Mesenchymal stem cell (in vitro differentiated cells and primary cell): ENCODE data around the gene ATP8A1.

ENCODE experiments used
- DNase-seq: peaks from one replicate; pipeline ENCODE4 v3.0.0-alpha.2; 2013
- H2AFZ ChIP-seq: one replicate; pipeline ENCODE4 v1.6.1; 2013; ENCODE audit warnings: low read depth, mild to moderate bottlenecking, control low read depth, inconsistent platforms, low read length, moderate library complexity
- H2AK5ac ChIP-seq: 2 replicates; pipeline ENCODE4 v1.6.1; 2013; ENCODE audit warnings: low read length, moderate library complexity, mild to moderate bottlenecking, inconsistent platforms; ENCODE audit not compliant: severe bottlenecking
- H2BK120ac ChIP-seq: one replicate; pipeline ENCODE4 v1.6.1; 2013; ENCODE audit warnings: low read depth, mild to moderate bottlenecking, inconsistent platforms, low read length, moderate library complexity
- H2BK12ac ChIP-seq, 2 experiments: one replicate each; pipeline ENCODE4 v1.6.1; 2013; ENCODE audit warnings: inconsistent platforms in 2 of 2, low read length in 2 of 2, mild to moderate bottlenecking in 2 of 2, moderate library complexity in 2 of 2, control low read depth in 1 of 2
- H2BK15ac ChIP-seq: one replicate; pipeline ENCODE4 v1.6.1; 2013; ENCODE audit warnings: mild to moderate bottlenecking, low read depth, inconsistent platforms; ENCODE audit not compliant: poor library complexity, severe bottlenecking
- H2BK5ac ChIP-seq: 2 replicates; pipeline ENCODE4 v1.6.1; 2013; ENCODE audit warnings: low read depth, mild to moderate bottlenecking, low read length, control low read depth, inconsistent platforms; ENCODE audit not compliant: poor library complexity, severe bottlenecking
- H3K14ac ChIP-seq, 2 experiments: one replicate each; pipeline ENCODE4 v1.6.1; 2013; ENCODE audit warnings: inconsistent platforms in 2 of 2, low read length in 2 of 2, control low read depth in 1 of 2, mild to moderate bottlenecking in 1 of 2, moderate library complexity in 1 of 2
- H3K18ac ChIP-seq, 2 experiments: one replicate each; pipeline ENCODE4 v1.6.1; 2013; ENCODE audit warnings: inconsistent platforms in 2 of 2, low read length in 2 of 2, control low read depth in 1 of 2, low read depth in 1 of 2, mild to moderate bottlenecking in 1 of 2
- H3K23ac ChIP-seq, 2 experiments: one replicate each; pipeline ENCODE4 v1.6.1; 2013; ENCODE audit warnings: inconsistent platforms in 2 of 2, low read length in 2 of 2, mild to moderate bottlenecking in 2 of 2, moderate library complexity in 2 of 2, control low read depth in 1 of 2
- H3K27ac ChIP-seq: 2 replicates; pipeline ENCODE4 v1.5.1; 2013; ENCODE audit warnings: mild to moderate bottlenecking, moderate library complexity, low read length, control low read depth, inconsistent platforms; ENCODE audit not compliant: poor library complexity, severe bottlenecking
- H3K27me3 ChIP-seq, 2 experiments: 2 replicates each; pipeline versions ENCODE4 v1.6.1 to v1.7.0; 2013; ENCODE audit warnings: low read length in 2 of 2, mild to moderate bottlenecking in 2 of 2, moderate library complexity in 2 of 2, control low read depth in 1 of 2, inconsistent platforms in 1 of 2; ENCODE audit not compliant: control insufficient read depth in 1 of 2, insufficient read depth in 1 of 2
- H3K36me3 ChIP-seq, 2 experiments: 2 replicates each; pipeline versions ENCODE4 v1.6.1 to v1.7.0; 2013; ENCODE audit warnings: low read length in 2 of 2, control low read depth in 1 of 2, inconsistent platforms in 1 of 2, low read depth in 1 of 2, mild to moderate bottlenecking in 1 of 2; ENCODE audit not compliant: insufficient read depth in 2 of 2, control insufficient read depth in 1 of 2
- H3K4ac ChIP-seq, 2 experiments: one replicate each; pipeline ENCODE4 v1.6.1; 2013; ENCODE audit warnings: inconsistent platforms in 2 of 2, low read length in 2 of 2, mild to moderate bottlenecking in 2 of 2, moderate library complexity in 2 of 2, control low read depth in 1 of 2, low read depth in 1 of 2
- H3K4me1 ChIP-seq: 2 replicates; pipeline ENCODE4 v1.6.1; 2013; ENCODE audit warnings: low read depth, low read length, control low read depth; ENCODE audit not compliant: control insufficient read depth, insufficient read depth
- H3K4me2 ChIP-seq: 2 replicates; pipeline ENCODE4 v1.6.1; 2013; ENCODE audit warnings: low read length, mild to moderate bottlenecking, inconsistent platforms; ENCODE audit not compliant: poor library complexity, severe bottlenecking
- H3K4me3 ChIP-seq, 2 experiments: 2 replicates each; pipeline versions ENCODE4 v1.5.1 to v1.7.0; 2013; ENCODE audit warnings: low read length in 2 of 2, mild to moderate bottlenecking in 2 of 2, control low read depth in 1 of 2, low read depth in 1 of 2; ENCODE audit not compliant: insufficient read depth in 1 of 2
- H3K79me1 ChIP-seq: replicated peaks from 2 replicates; pipeline ENCODE4 v1.6.1; 2013; ENCODE audit warnings: mild to moderate bottlenecking, control low read depth, low read length, inconsistent platforms; ENCODE audit not compliant: poor library complexity, severe bottlenecking
- H3K9ac ChIP-seq: 2 replicates; pipeline ENCODE4 v1.7.0; 2013; ENCODE audit warnings: mild to moderate bottlenecking, low read length, moderate library complexity
- H3K9me3 ChIP-seq: 2 replicates; pipeline ENCODE4 v1.7.0; 2013; ENCODE audit warnings: mild to moderate bottlenecking, low read length; ENCODE audit not compliant: control insufficient read depth
- H4K8ac ChIP-seq: one replicate; pipeline ENCODE4 v1.6.1; 2013; ENCODE audit warnings: inconsistent platforms, mild to moderate bottlenecking, low read length, moderate library complexity
- H4K91ac ChIP-seq: one replicate; pipeline ENCODE4 v1.6.1; 2013; ENCODE audit warnings: mild to moderate bottlenecking, low read length, inconsistent platforms
- WGBS: methylation state at CpG from one replicate; pipeline ENCODE4 v1.1.7; 2013; ENCODE audit warnings: mixed read lengths; 5-methylcytosine and 5-hydroxymethylcytosine counted together

Gene ATP8A1

DNA sequence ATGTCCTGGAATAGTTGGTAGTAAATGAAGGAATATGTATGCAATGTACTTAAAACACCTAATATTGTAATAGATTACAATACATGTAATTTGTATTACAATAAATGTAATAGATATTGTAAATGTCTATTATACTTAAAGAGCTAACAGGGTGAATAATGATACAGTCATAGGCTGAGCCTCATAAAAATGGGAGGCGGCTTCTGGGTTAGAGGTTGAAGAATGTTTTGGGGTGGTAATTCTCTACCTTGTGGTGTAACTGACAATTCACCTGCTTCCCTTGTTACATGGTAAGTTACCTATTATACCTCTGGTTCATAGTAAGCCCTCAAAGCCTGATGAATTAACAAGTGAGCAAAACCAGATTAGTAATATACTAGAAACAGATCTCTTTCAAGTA is 26.0 kb downstream of the ATP8A1 start:
- Histone ChIP-seq H2BK12ac (no peak overlapping the region), H2AK5ac (no peak overlapping the region), H3K9ac (no peak overlapping the region), H3K18ac (no peak overlapping the region), H3K36me3 (no peaks in the 10 kb centered on the region), H3K9me3 (no peaks in the 10 kb centered on the region), H3K4me2 (no peak overlapping the region), H3K4ac (no peak overlapping the region), H2BK5ac (no peak overlapping the region), H3K4me1 (no peaks in the 10 kb centered on the region), H2BK15ac (no peak overlapping the region), H3K27ac (no peak overlapping the region), H3K14ac (no peak overlapping the region), H3K27me3 (peaks cover 0 to 6% of the 10 kb centered on the region in 2 experiments), H3K4me3 (no peak overlapping the region), H3K23ac (no peak overlapping the region), H4K8ac (no peak overlapping the region), H4K91ac (no peak overlapping the region), H3K79me1 (no peaks in the 10 kb centered on the region), H2AFZ (no peak overlapping the region), H2BK120ac (no peak overlapping the region)
- no peak for DNase-seq
- 89% methylated on average over 1 of the region's 1 CpG for WGBS

DNA sequence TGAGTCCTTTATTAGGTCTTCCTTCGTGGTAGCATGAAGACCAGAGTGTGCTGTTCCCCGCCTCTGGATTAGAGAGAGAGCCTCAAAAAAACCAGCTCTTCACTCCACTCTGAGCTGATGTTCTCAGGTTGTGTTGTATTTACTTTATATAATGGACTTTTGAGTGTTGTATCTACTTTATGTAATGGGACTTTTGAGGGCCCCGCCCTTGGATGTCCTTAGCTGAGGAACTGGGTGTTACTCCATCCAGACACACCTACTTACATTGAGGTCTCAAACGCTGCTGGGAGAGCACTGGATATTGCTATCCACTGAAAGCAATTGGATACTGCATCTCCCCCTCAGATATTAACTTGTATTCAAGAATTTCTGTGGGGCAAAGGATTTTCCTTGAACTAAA is 28.2 kb downstream of the ATP8A1 start:
- H2AFZ ChIP-seq = no peak overlapping the region
- no peak overlapping the region for H3K9ac ChIP-seq
- no peak overlapping the region for H2BK15ac ChIP-seq
- H3K79me1 ChIP-seq = no peaks in the 10 kb centered on the region
- H2BK12ac ChIP-seq = no peak overlapping the region
- DNase-seq = no peak
- H3K18ac ChIP-seq = no peak overlapping the region
- H2BK5ac ChIP-seq = no peak overlapping the region
- H4K8ac ChIP-seq = no peak overlapping the region
- H3K4me1 ChIP-seq = no peaks in the 10 kb centered on the region
- H2BK120ac ChIP-seq = no peak overlapping the region
- H3K27me3 ChIP-seq = peaks cover 0 to 6% of the 10 kb centered on the region in 2 experiments
- no peak overlapping the region for H3K4me3 ChIP-seq
- no peak overlapping the region for H3K4ac ChIP-seq
- H3K4me2 ChIP-seq = no peak overlapping the region
- no peak overlapping the region for H2AK5ac ChIP-seq
- H3K27ac ChIP-seq = no peak overlapping the region
- H3K23ac ChIP-seq = no peak overlapping the region
- no peaks in the 10 kb centered on the region for H3K36me3 ChIP-seq
- H4K91ac ChIP-seq = no peak overlapping the region
- WGBS = 90% methylated on average over 3 of the region's 4 CpGs
- H3K14ac ChIP-seq = no peak overlapping the region
- no peaks in the 10 kb centered on the region for H3K9me3 ChIP-seq

DNA sequence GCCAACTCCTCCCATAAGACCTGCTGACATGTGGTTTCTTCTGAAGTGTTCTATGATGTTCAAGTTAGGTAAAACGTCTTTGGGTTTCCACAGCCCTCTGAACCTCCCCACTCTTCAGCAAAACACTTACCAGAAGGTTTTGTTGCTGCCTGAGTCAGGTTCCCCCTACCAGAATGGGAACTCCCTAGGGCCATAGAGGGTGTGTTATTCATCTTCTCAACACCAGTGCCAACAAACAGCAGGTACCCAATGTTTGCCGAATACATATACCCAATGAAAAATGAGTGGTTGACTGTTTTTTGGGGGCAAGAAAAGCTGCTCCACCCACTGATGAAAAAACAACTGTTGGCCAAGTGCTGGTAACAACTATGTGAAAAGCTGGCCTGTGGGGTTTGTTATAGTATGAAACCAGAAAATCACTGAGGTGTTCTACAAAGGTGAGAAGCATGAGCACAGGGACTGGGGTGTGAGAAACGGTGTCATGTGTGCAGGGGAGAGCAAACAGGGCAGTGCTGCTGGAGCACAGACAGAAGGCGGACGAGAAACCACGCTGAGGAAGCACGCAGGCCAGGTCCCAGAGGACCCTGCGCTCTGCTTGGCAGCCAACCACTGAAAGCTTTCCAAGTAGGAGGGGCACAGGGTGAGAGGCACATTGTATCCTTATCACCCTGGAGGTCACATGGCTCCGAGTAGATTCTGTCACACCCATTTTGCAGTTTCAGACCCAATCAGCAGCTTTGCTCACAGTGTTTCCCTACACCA is 28.8 kb downstream of the ATP8A1 start:
- Histone ChIP-seq H2BK15ac (no peak overlapping the region), H3K27me3 (peaks cover 0 to 6% of the 10 kb centered on the region in 2 experiments), H4K91ac (no peak overlapping the region), H3K9me3 (no peaks in the 10 kb centered on the region), H3K23ac (no peak overlapping the region), H3K4me1 (no peaks in the 10 kb centered on the region), H3K36me3 (no peaks in the 10 kb centered on the region), H3K4ac (no peak overlapping the region), H4K8ac (no peak overlapping the region), H3K4me2 (no peak overlapping the region), H2BK120ac (no peak overlapping the region), H3K18ac (no peak overlapping the region), H3K79me1 (no peaks in the 10 kb centered on the region), H2AK5ac (no peak overlapping the region), H2BK12ac (no peak overlapping the region), H2BK5ac (no peak overlapping the region), H2AFZ (no peak overlapping the region), H3K27ac (no peak overlapping the region), H3K4me3 (no peak overlapping the region), H3K14ac (no peak overlapping the region), H3K9ac (no peak overlapping the region)
- no peak for DNase-seq
- WGBS = 66% methylated on average over 9 of the region's 9 CpGs

DNA sequence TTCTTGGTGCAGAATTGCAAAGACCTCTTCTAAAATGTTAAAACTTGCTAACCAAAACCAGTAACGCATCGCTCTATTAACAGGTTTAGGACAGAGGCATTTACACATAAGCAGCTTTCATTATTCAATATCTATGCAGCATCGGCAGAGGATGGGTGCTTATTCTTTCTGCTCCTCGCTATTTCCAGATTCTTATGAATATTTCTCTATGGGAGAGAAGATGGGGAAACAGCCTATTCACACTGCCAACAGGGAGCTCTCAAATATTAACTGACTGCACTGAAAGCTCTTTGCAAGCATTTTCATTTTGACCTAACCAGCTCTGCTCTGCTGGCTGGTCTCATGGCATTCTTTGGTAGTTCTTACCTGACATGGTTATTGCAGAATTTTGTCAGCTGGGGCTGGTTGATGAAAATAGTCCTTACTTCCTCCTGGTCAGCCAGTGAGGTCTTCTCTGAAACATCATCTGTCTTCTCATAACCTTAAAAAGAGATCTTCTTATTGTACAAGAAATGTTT is 30.2 kb downstream of the ATP8A1 start:
- Histone ChIP-seq H3K27ac (no peak overlapping the region), H3K18ac (no peak overlapping the region), H2BK15ac (no peak overlapping the region), H2AFZ (no peak overlapping the region), H2BK5ac (no peak overlapping the region), H4K91ac (no peak overlapping the region), H3K4me3 (no peak overlapping the region), H3K9ac (no peak overlapping the region), H3K4me1 (no peaks in the 10 kb centered on the region), H3K4me2 (no peak overlapping the region), H3K9me3 (no peaks in the 10 kb centered on the region), H3K79me1 (no peaks in the 10 kb centered on the region), H3K4ac (no peak overlapping the region), H2BK120ac (no peak overlapping the region), H2AK5ac (no peak overlapping the region), H3K23ac (no peak overlapping the region), H4K8ac (no peak overlapping the region), H3K27me3 (peaks cover 0 to 6% of the 10 kb centered on the region in 2 experiments), H3K14ac (no peak overlapping the region), H3K36me3 (no peaks in the 10 kb centered on the region), H2BK12ac (no peak overlapping the region)
- 95% methylated on average over 2 of the region's 4 CpGs for WGBS
- no peak for DNase-seq
